OCI-LY3 (cell line): Measurements from ENCODE around the gene L3MBTL4.

Source experiments
- CTCF ChIP-seq: fragments of 200-600, 300-600 bp; sonication (generic); IDR thresholded peaks from 2 replicates; pipeline ENCODE4 v1.5.1; 2014; ENCODE audit warnings: antibody characterized with exemption, low read length, low read depth
- EZH2phosphoT487 ChIP-seq: fragments of 200-600 bp; shearing (Covaris generic); IDR thresholded peaks from 2 replicates; pipeline ENCODE4 v1.6.1; 2018; ENCODE audit warnings: antibody characterized with exemption, mixed run types, low read depth

GRCh38 chr18:6333981-6334380, 80.7 kb downstream of the L3MBTL4 start:
- no peak for TF ChIP-seq CTCF
- TF ChIP-seq EZH2phosphoT487 = no peak
